WTC11 (cell line): ENCODE data around the gene NKAIN2. TPM values are rescaled to one million over a fixed set of nuclear protein-coding genes. Genes with fewer than 3 reads are reported as not detected.

Experiments
- ATAC-seq: fragments of 200-7000 bp; cut with Tn5 transposase; 2 replicates; pipeline ENCODE4 v1.10.0; 2021; ENCODE audit warnings: mild to moderate bottlenecking, moderate library complexity
- CTCF ChIA-PET: fragments of 300-600 bp; sonication (Branson Sonifier 250); formaldehyde crosslinking; loops from one replicate; lab custom pipeline; 2021; ENCODE audit warnings: antibody characterized with exemption; lab: Charles Lee
- POLR2A ChIA-PET: fragments of 350-600 bp; sonication (Branson Sonifier 250); formaldehyde crosslinking; loops from one replicate; lab custom pipeline; 2021; ENCODE audit warnings: antibody characterized with exemption; lab: Charles Lee
- DNase-seq: peaks from one replicate; pipeline ENCODE4 v3.0.0; 2021; ENCODE audit warnings: low spot score
- H3K27ac Mint-ChIP-seq: 2 replicates; pipeline ENCODE4 v1.8.0; 2021; ENCODE audit warnings: mixed read lengths
- H3K27me3 Mint-ChIP-seq: 2 replicates; pipeline ENCODE4 v1.8.0; 2021; ENCODE audit warnings: low read depth, mild to moderate bottlenecking, moderate library complexity, mixed read lengths
- H3K36me3 Mint-ChIP-seq: 2 replicates; pipeline ENCODE4 v1.8.0; 2021; ENCODE audit warnings: mixed read lengths
- H3K4me1 Mint-ChIP-seq: 2 replicates; pipeline ENCODE4 v1.8.0; 2022; ENCODE audit warnings: mixed read lengths
- H3K4me3 Mint-ChIP-seq: 2 replicates; pipeline ENCODE4 v1.8.0; 2021; ENCODE audit warnings: mild to moderate bottlenecking, moderate library complexity, mixed read lengths
- H3K9me3 Mint-ChIP-seq: 2 replicates; pipeline ENCODE4 v1.8.0; 2021; ENCODE audit warnings: mixed read lengths
- E2F1 ChIP-seq: sonication (generic); formaldehyde crosslinking; IDR thresholded peaks from 2 replicates; pipeline ENCODE4 v1.8.0; 2022; ENCODE audit warnings: mild to moderate bottlenecking, missing genetic modification reagents
- ESRRA ChIP-seq: sonication (generic); formaldehyde crosslinking; IDR thresholded peaks from 2 replicates; pipeline ENCODE4 v1.8.1; 2022; ENCODE audit warnings: mild to moderate bottlenecking, missing genetic modification reagents, borderline replicate concordance
- ETV6 ChIP-seq: sonication (generic); formaldehyde crosslinking; IDR thresholded peaks from 2 replicates; pipeline ENCODE4 v1.8.1; 2022; ENCODE audit warnings: mild to moderate bottlenecking, missing genetic modification reagents
- FOXK1 ChIP-seq: sonication (generic); formaldehyde crosslinking; IDR thresholded peaks from 2 replicates; pipeline ENCODE4 v1.8.0; 2022; ENCODE audit warnings: mild to moderate bottlenecking, moderate library complexity, missing genetic modification reagents
- NR1H2 ChIP-seq: sonication (generic); formaldehyde crosslinking; IDR thresholded peaks from 2 replicates; pipeline ENCODE4 v1.9.0; 2021; ENCODE audit warnings: mild to moderate bottlenecking, moderate library complexity, missing genetic modification reagents
- RELA ChIP-seq: sonication (generic); formaldehyde crosslinking; IDR thresholded peaks from 2 replicates; pipeline ENCODE4 v1.8.1; 2022; ENCODE audit warnings: missing genetic modification reagents, mild to moderate bottlenecking, borderline replicate concordance
- SMAD4 ChIP-seq: sonication (generic); formaldehyde crosslinking; IDR thresholded peaks from 2 replicates; pipeline ENCODE4 v1.8.0; 2022; ENCODE audit warnings: mild to moderate bottlenecking, missing genetic modification reagents
- SOX15 ChIP-seq: fragments of 250-450 bp; sonication (Bioruptor Pico); IDR thresholded peaks from 2 replicates; pipeline ENCODE4 v1.9.0; 2021; ENCODE audit warnings: mild to moderate bottlenecking
- TCF7 ChIP-seq: sonication (generic); formaldehyde crosslinking; IDR thresholded peaks from 2 replicates; pipeline ENCODE4 v1.8.0; 2022; ENCODE audit warnings: mild to moderate bottlenecking, low read depth, missing genetic modification reagents, moderate library complexity
- TP53 ChIP-seq: sonication (generic); formaldehyde crosslinking; IDR thresholded peaks from 2 replicates; pipeline ENCODE4 v1.8.1; 2023; ENCODE audit warnings: mild to moderate bottlenecking, missing genetic modification reagents
- ZBTB21 ChIP-seq: sonication (generic); formaldehyde crosslinking; IDR thresholded peaks from 2 replicates; pipeline ENCODE4 v1.8.1; 2023; ENCODE audit warnings: mild to moderate bottlenecking, missing genetic modification reagents, borderline replicate concordance
- ZBTB43 ChIP-seq: sonication (generic); formaldehyde crosslinking; IDR thresholded peaks from 2 replicates; pipeline ENCODE4 v1.8.1; 2023; ENCODE audit warnings: mild to moderate bottlenecking, missing genetic modification reagents
- ZMAT4 ChIP-seq: fragments of 250-450 bp; sonication (Bioruptor Pico); IDR thresholded peaks from 2 replicates; pipeline ENCODE4 v1.9.0; 2021; ENCODE audit warnings: mild to moderate bottlenecking
- ZNF121 ChIP-seq: sonication (generic); formaldehyde crosslinking; IDR thresholded peaks from 2 replicates; pipeline ENCODE4 v1.8.0; 2023; ENCODE audit warnings: missing genetic modification reagents
- ZNF219 ChIP-seq: sonication (generic); formaldehyde crosslinking; IDR thresholded peaks from 2 replicates; pipeline ENCODE4 v1.8.0; 2023; ENCODE audit warnings: missing genetic modification reagents, mild to moderate bottlenecking, borderline replicate concordance
- ZNF263 ChIP-seq: sonication (generic); formaldehyde crosslinking; IDR thresholded peaks from 2 replicates; pipeline ENCODE4 v1.8.1; 2022; ENCODE audit warnings: low read depth, mild to moderate bottlenecking, moderate library complexity, missing genetic modification reagents
- ZNF317 ChIP-seq: sonication (generic); formaldehyde crosslinking; IDR thresholded peaks from 2 replicates; pipeline ENCODE4 v1.8.1; 2023; ENCODE audit warnings: low read depth, mild to moderate bottlenecking, moderate library complexity, missing genetic modification reagents, borderline replicate concordance
- ZNF425 ChIP-seq: fragments of 250-450 bp; sonication (Bioruptor Pico); conservative IDR thresholded peaks from 2 replicates; pipeline ENCODE4 v1.9.0; 2021; ENCODE audit warnings: mild to moderate bottlenecking
- total RNA-seq: library from RNA; stranded (reverse); gene quantifications from 3 replicates; pipeline ENCODE4 v1.2.3, GENCODE V29; 2021
- TF ChIP-seq, protein P1 (sequence below): sonication (generic); formaldehyde crosslinking; IDR thresholded peaks from 2 replicates; pipeline ENCODE4 v1.8.1; 2023; ENCODE audit warnings: mild to moderate bottlenecking, missing genetic modification reagents
- TF ChIP-seq, protein P2 (sequence below): sonication (generic); formaldehyde crosslinking; IDR thresholded peaks from 2 replicates; pipeline ENCODE4 v1.8.0; 2023; ENCODE audit warnings: mild to moderate bottlenecking, missing genetic modification reagents

Gene NKAIN2
- total RNA-seq, 1 experiment from 2014 or later, result 0.33 TPM

GRCh38 chr6:124297507-124297906 is 493.8 kb downstream of the NKAIN2 start:
- no peaks in the 10 kb centered on the region for H3K4me1 Mint-ChIP-seq
- peaks cover 28% of the 10 kb centered on the region for H3K9me3 Mint-ChIP-seq
- no peak overlapping the region for H3K27ac Mint-ChIP-seq
- TF ChIP-seq, protein P1, sequence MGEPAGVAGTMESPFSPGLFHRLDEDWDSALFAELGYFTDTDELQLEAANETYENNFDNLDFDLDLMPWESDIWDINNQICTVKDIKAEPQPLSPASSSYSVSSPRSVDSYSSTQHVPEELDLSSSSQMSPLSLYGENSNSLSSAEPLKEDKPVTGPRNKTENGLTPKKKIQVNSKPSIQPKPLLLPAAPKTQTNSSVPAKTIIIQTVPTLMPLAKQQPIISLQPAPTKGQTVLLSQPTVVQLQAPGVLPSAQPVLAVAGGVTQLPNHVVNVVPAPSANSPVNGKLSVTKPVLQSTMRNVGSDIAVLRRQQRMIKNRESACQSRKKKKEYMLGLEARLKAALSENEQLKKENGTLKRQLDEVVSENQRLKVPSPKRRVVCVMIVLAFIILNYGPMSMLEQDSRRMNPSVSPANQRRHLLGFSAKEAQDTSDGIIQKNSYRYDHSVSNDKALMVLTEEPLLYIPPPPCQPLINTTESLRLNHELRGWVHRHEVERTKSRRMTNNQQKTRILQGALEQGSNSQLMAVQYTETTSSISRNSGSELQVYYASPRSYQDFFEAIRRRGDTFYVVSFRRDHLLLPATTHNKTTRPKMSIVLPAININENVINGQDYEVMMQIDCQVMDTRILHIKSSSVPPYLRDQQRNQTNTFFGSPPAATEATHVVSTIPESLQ (CRISPR knock-in tag), result no peak
- TF ChIP-seq ZNF121 (CRISPR knock-in tag) (no peak), SOX15 (CRISPR knock-in tag) (no peak), ESRRA (CRISPR knock-in tag) (no peak), TP53 (CRISPR knock-in tag) (no peak), SMAD4 (CRISPR knock-in tag) (no peak), RELA (CRISPR knock-in tag) (no peak), ETV6 (CRISPR knock-in tag) (no peak), ZBTB21 (CRISPR knock-in tag) (no peak), NR1H2 (CRISPR knock-in tag) (no peak), ZMAT4 (CRISPR knock-in tag) (no peak), TCF7 (CRISPR knock-in tag) (no peak), ZNF425 (CRISPR knock-in tag) (no peak)
- TF ChIP-seq, protein P2, sequence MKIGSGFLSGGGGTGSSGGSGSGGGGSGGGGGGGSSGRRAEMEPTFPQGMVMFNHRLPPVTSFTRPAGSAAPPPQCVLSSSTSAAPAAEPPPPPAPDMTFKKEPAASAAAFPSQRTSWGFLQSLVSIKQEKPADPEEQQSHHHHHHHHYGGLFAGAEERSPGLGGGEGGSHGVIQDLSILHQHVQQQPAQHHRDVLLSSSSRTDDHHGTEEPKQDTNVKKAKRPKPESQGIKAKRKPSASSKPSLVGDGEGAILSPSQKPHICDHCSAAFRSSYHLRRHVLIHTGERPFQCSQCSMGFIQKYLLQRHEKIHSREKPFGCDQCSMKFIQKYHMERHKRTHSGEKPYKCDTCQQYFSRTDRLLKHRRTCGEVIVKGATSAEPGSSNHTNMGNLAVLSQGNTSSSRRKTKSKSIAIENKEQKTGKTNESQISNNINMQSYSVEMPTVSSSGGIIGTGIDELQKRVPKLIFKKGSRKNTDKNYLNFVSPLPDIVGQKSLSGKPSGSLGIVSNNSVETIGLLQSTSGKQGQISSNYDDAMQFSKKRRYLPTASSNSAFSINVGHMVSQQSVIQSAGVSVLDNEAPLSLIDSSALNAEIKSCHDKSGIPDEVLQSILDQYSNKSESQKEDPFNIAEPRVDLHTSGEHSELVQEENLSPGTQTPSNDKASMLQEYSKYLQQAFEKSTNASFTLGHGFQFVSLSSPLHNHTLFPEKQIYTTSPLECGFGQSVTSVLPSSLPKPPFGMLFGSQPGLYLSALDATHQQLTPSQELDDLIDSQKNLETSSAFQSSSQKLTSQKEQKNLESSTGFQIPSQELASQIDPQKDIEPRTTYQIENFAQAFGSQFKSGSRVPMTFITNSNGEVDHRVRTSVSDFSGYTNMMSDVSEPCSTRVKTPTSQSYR, result no peak
- POLR2A ChIA-PET, result no interaction called here
- no peaks in the 10 kb centered on the region for H3K27me3 Mint-ChIP-seq
- CTCF ChIA-PET, result no interaction called here
- ATAC-seq, result no peak
- peaks cover 19% of the 10 kb centered on the region for H3K36me3 Mint-ChIP-seq
- no peak for DNase-seq
- no peak overlapping the region for H3K4me3 Mint-ChIP-seq

GRCh38 chr6:124298730-124299129 is 495.1 kb downstream of the NKAIN2 start:
- CTCF ChIA-PET, result no interaction called here
- ATAC-seq (no peak), DNase-seq (no peak)
- no peak overlapping the region for H3K27ac Mint-ChIP-seq
- POLR2A ChIA-PET, result no interaction called here
- no peaks in the 10 kb centered on the region for H3K4me1 Mint-ChIP-seq
- H3K27me3 Mint-ChIP-seq, result no peaks in the 10 kb centered on the region
- H3K36me3 Mint-ChIP-seq, result peaks cover 19% of the 10 kb centered on the region
- peaks cover 28% of the 10 kb centered on the region for H3K9me3 Mint-ChIP-seq
- no peak overlapping the region for H3K4me3 Mint-ChIP-seq
- TF ChIP-seq E2F1 (CRISPR knock-in tag) (no peak), ZBTB43 (CRISPR knock-in tag) (no peak), ZNF263 (no peak), ZNF425 (CRISPR knock-in tag) (no peak), ZNF121 (CRISPR knock-in tag) (no peak), TCF7 (CRISPR knock-in tag) (no peak), ZNF317 (CRISPR knock-in tag) (no peak), FOXK1 (CRISPR knock-in tag) (no peak), ZNF219 (CRISPR knock-in tag) (no peak)
- TF ChIP-seq, protein P2, result no peak
